Type B pancreatic cell (in vitro differentiated cells): ENCODE data around the gene SAMD14. TPM values are rescaled to one million over a fixed set of nuclear protein-coding genes. Genes with fewer than 3 reads are reported as not detected.

Source experiments
- DNase-seq: peaks from one replicate; pipeline ENCODE4 v3.0.0; 2021; ENCODE audit warnings: mixed read lengths; ENCODE audit not compliant: unreplicated experiment; ENCODE audit errors: extremely low spot score
- H3K27ac Mint-ChIP-seq: 2 replicates; pipeline ENCODE4 v1.8.0; 2021; ENCODE audit warnings: mild to moderate bottlenecking, mixed read lengths
- H3K27me3 Mint-ChIP-seq: 2 replicates; pipeline ENCODE4 v1.8.0; 2021; ENCODE audit warnings: mixed read lengths
- H3K36me3 Mint-ChIP-seq: 2 replicates; pipeline ENCODE4 v1.8.0; 2021; ENCODE audit warnings: mixed read lengths
- H3K4me1 Mint-ChIP-seq: one replicate; pipeline ENCODE4 v1.8.0; 2021; ENCODE audit warnings: mixed read lengths; ENCODE audit not compliant: unreplicated experiment
- H3K4me3 Mint-ChIP-seq: 2 replicates; pipeline ENCODE4 v1.8.0; 2021; ENCODE audit warnings: mild to moderate bottlenecking, mixed read lengths
- H3K9me3 Mint-ChIP-seq: 2 replicates; pipeline ENCODE4 v1.8.0; 2021; ENCODE audit warnings: mixed read lengths
- total RNA-seq: library from RNA; stranded (reverse); gene quantifications from 2 replicates; pipeline ENCODE4 v1.2.1, GENCODE V29; 2021; ENCODE audit warnings: low replicate concordance
- TF ChIP-seq, protein P1 (sequence below): fragments of 200-600 bp; sonication (generic); conservative IDR thresholded peaks from 2 replicates; pipeline ENCODE4 v1.5.0; 2021; ENCODE audit warnings: antibody characterized with exemption, mild to moderate bottlenecking

The SAMD14 gene
- total RNA-seq, 1 donor from 2014 or later: 14.1 TPM

GRCh38 chr17:50139950-50140885 lies 10.3 kb upstream of the SAMD14 start:
- peaks cover 21% of the 10 kb centered on the region for H3K4me1 Mint-ChIP-seq
- TF ChIP-seq, protein P1, sequence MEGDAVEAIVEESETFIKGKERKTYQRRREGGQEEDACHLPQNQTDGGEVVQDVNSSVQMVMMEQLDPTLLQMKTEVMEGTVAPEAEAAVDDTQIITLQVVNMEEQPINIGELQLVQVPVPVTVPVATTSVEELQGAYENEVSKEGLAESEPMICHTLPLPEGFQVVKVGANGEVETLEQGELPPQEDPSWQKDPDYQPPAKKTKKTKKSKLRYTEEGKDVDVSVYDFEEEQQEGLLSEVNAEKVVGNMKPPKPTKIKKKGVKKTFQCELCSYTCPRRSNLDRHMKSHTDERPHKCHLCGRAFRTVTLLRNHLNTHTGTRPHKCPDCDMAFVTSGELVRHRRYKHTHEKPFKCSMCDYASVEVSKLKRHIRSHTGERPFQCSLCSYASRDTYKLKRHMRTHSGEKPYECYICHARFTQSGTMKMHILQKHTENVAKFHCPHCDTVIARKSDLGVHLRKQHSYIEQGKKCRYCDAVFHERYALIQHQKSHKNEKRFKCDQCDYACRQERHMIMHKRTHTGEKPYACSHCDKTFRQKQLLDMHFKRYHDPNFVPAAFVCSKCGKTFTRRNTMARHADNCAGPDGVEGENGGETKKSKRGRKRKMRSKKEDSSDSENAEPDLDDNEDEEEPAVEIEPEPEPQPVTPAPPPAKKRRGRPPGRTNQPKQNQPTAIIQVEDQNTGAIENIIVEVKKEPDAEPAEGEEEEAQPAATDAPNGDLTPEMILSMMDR: peak; percentile 93
- DNase-seq: no peak
- H3K36me3 Mint-ChIP-seq: peaks cover 49% of the 10 kb centered on the region
- H3K27me3 Mint-ChIP-seq: no peaks in the 10 kb centered on the region
- H3K4me3 Mint-ChIP-seq: no peak overlapping the region
- no peaks in the 10 kb centered on the region for H3K9me3 Mint-ChIP-seq
- peak overlapping the region; percentile 51 for H3K27ac Mint-ChIP-seq

DNA sequence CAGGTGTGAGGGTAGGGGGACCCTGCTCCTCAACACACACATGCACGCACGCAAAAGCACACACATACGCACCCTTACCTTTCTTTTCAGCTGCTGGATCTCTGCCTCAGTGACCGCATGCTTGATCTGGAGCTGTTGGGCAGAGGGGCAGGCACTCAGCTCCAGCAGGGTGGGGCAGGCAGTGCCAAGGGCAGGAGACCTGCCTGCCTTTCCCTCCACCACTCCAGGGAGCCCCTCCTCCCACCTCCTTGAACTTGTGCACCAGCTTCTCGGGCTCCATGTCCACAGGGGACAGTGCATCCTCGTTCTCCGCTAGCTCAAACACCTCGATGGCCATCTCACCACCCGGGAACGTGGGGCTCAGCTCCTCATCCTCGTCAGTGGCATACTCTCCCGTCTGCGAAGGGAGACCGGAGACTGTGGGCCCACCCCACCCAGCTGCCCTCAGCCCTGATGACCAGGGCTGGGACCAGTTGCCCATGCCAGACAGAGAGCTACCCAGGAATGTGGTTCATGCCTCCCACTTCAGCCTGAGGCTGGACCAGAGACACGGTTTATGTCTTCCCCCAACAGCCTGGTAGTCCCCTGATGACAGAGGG lies 9.3 kb upstream of the SAMD14 start:
- no peak for DNase-seq
- Mint-ChIP-seq H3K27ac (no peak overlapping the region), H3K4me1 (peaks cover 21% of the 10 kb centered on the region), H3K4me3 (no peak overlapping the region), H3K27me3 (no peaks in the 10 kb centered on the region), H3K36me3 (peaks cover 46% of the 10 kb centered on the region), H3K9me3 (no peaks in the 10 kb centered on the region)
- TF ChIP-seq, protein P1: no peak

DNA sequence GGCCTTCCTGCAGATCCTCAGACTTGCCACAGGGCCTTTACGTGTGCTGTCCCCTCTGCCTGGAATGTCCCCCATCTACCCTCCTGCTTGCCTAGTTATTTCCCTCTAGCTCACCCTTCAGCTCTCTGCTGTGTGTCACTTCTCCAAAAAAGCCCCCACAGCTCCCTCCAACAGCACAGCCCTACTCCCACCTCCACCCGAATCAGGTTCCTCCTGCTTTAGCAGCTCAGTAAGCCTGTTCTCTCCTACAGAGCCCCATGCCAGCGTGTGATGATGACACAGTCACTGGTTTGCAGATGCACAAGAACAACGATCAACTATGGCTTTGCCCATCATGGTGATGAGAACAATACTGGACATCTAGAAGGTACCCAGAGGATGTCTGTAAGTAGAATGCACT lies 7.1 kb upstream of the SAMD14 start:
- Mint-ChIP-seq H3K36me3 (peaks cover 35% of the 10 kb centered on the region), H3K4me3 (no peak overlapping the region)

GRCh38 chr17:50136096-50136687 lies 6.2 kb upstream of the SAMD14 start:
- Mint-ChIP-seq H3K4me3 (no peak overlapping the region), H3K9me3 (no peaks in the 10 kb centered on the region), H3K27ac (no peak overlapping the region), H3K4me1 (peaks cover 24% of the 10 kb centered on the region), H3K27me3 (peaks cover 6% of the 10 kb centered on the region), H3K36me3 (peaks cover 31% of the 10 kb centered on the region)
- peak; percentile 57 for DNase-seq
- TF ChIP-seq, protein P1: no peak

More for the DNA sequence above, 7.1 kb upstream of the SAMD14 start:
- Mint-ChIP-seq H3K27ac (no peak overlapping the region), H3K9me3 (no peaks in the 10 kb centered on the region), H3K4me1 (peaks cover 19% of the 10 kb centered on the region), H3K27me3 (no peaks in the 10 kb centered on the region)
- no peak for DNase-seq
- TF ChIP-seq, protein P1: no peak

DNA sequence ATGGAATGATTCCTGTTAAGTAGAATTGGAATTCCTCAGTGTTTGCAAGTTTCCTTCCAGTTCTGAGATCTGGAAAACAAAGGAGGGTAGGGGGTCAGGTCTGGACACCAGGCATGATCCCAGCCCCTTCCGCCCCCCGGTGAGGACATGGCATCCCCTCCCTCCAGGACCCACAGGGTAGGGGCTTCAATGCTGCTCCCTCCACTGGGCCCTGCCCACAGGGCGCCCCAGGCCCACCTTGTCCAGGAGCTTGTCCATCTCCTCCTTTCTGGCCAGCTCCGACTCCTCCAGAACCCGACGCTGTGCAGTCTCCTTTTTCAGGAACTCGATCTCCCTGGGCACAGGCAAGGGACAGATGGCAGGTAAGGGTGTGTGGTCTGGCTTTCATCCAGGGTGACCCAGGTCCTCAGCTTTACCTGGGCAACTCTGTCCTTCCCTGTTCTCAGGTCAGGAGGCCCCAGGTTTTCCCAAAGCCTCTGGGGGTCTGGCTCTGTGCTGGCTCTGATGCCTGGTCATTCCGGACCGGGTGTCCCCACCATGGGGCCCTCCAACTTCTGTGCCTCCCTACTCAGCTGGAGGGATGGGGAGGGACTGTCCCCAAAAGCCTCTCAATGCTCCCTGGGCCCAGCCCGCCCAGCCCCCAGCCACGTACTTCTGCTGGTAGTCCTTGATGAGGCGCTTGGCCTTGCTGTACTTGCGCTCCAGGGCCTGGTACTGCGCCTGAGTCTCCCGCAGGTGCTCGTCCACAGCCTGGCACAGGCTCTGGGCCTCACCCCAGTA lies 5.5 kb upstream of the SAMD14 start:
- TF ChIP-seq, protein P1: no peak
- Mint-ChIP-seq H3K36me3 (peaks cover 31% of the 10 kb centered on the region), H3K4me3 (no peak overlapping the region), H3K9me3 (no peaks in the 10 kb centered on the region), H3K27me3 (peaks cover 11% of the 10 kb centered on the region), H3K4me1 (peaks cover 28% of the 10 kb centered on the region), H3K27ac (no peak overlapping the region)
- DNase-seq: no peak
